Stimulated activated CD8-positive, alpha-beta memory T cell treated with anti-CD3 and anti-CD28 coated beads, Interleukin-7, amount 100 ng/mL, for 4 hours (primary cell): ENCODE measurements around the gene OR3A3.
"Not testable (repeated sequence)": the region's sequence is repeated elsewhere in the genome, so short reads cannot be mapped to it uniquely, and the experiment has no call there.

Experiments used
- DNase-seq, 2 donors: peaks; one replicate each; pipeline ENCODE4 v3.0.0-alpha.2; 2020; ENCODE audit warnings: low read depth in 2 of 2

OR3A3 gene

GRCh38 chr17:3411070-3411469 lies at the start of gene OR3A3:
Gene OR3A3, plus strand, starts transcription at chr17:3411370.
- DNase-seq, result no peak

- DNase-seq, result not testable (repeated sequence)
Observed at GRCh38 chr17:3371167-3371566, 40.0 kb upstream of the OR3A3 start.

GRCh38 chr17:3378321-3378720 lies 32.8 kb upstream of the OR3A3 start:
- DNase-seq, result no peak

- no peak for DNase-seq
Observed at GRCh38 chr17:3381957-3382356, 29.2 kb upstream of the OR3A3 start.

- DNase-seq, result no peak
Observed at GRCh38 chr17:3385869-3386816, 25.0 kb upstream of the OR3A3 start, which contains the start of gene OR3A2. Gene OR3A2, minus strand, starts transcription at chr17:3386308.

GRCh38 chr17:3389791-3390190 lies 21.4 kb upstream of the OR3A3 start:
- no peak for DNase-seq

- DNase-seq, result not testable (repeated sequence)
Observed at GRCh38 chr17:3397801-3398200, 13.4 kb upstream of the OR3A3 start.

GRCh38 chr17:3398310-3398709 lies 12.9 kb upstream of the OR3A3 start, which contains the start of gene OR1E1:
Gene OR1E1, minus strand, starts transcription at chr17:3398410. Its CDS starts 0 bp downstream, at chr17:3398410.
- DNase-seq, result no peak

GRCh38 chr17:3400055-3400454 lies 11.1 kb upstream of the OR3A3 start:
- DNase-seq, result no peak

GRCh38 chr17:3401786-3402185 lies 9.4 kb upstream of the OR3A3 start:
- DNase-seq, result no peak

- DNase-seq, result not testable (repeated sequence)
Observed at GRCh38 chr17:3403856-3404255, 7.3 kb upstream of the OR3A3 start.

GRCh38 chr17:3412216-3412615 lies 1.0 kb downstream of the OR3A3 start:
- DNase-seq, result not testable (repeated sequence)

GRCh38 chr17:3415610-3416009 lies 4.4 kb downstream of the OR3A3 start:
- DNase-seq, result no peak

GRCh38 chr17:3418222-3418621 lies 7.1 kb downstream of the OR3A3 start:
- DNase-seq, result no peak

- not testable (repeated sequence) for DNase-seq
Observed at GRCh38 chr17:3433215-3433614, 22.0 kb downstream of the OR3A3 start.

- no peak for DNase-seq
Observed at GRCh38 chr17:3433741-3434140, 22.6 kb downstream of the OR3A3 start, which contains the start of gene OR1E2. Gene OR1E2, minus strand, starts transcription at chr17:3433841. Its CDS starts 0 bp downstream, at chr17:3433841.

- no peak for DNase-seq
Observed at GRCh38 chr17:3438368-3438767, 27.2 kb downstream of the OR3A3 start.

GRCh38 chr17:3440451-3440850 lies 29.3 kb downstream of the OR3A3 start:
- no peak for DNase-seq

- no peak for DNase-seq
Observed at GRCh38 chr17:3447625-3448024, 36.5 kb downstream of the OR3A3 start.

GRCh38 chr17:3448059-3448665 lies 37.0 kb downstream of the OR3A3 start:
- no peak for DNase-seq

GRCh38 chr17:3466355-3466754 lies 55.2 kb downstream of the OR3A3 start:
- DNase-seq, result not testable (repeated sequence)

GRCh38 chr17:3469529-3469928 lies 58.4 kb downstream of the OR3A3 start:
- DNase-seq, result no peak

GRCh38 chr17:3471599-3471998 lies 60.4 kb downstream of the OR3A3 start, which contains the start of gene SPATA22:
Gene SPATA22, minus strand, starts transcription at chr17:3471819. Its CDS starts 2,494 bp downstream, at chr17:3469325.
- DNase-seq, result no peak
